ENCODE results near the gene SLC24A1.
"Not testable (repeated sequence)": the region's sequence is repeated elsewhere in the genome, so short reads cannot be mapped to it uniquely, and the experiment has no call there.

SLC24A1 gene

DNA sequence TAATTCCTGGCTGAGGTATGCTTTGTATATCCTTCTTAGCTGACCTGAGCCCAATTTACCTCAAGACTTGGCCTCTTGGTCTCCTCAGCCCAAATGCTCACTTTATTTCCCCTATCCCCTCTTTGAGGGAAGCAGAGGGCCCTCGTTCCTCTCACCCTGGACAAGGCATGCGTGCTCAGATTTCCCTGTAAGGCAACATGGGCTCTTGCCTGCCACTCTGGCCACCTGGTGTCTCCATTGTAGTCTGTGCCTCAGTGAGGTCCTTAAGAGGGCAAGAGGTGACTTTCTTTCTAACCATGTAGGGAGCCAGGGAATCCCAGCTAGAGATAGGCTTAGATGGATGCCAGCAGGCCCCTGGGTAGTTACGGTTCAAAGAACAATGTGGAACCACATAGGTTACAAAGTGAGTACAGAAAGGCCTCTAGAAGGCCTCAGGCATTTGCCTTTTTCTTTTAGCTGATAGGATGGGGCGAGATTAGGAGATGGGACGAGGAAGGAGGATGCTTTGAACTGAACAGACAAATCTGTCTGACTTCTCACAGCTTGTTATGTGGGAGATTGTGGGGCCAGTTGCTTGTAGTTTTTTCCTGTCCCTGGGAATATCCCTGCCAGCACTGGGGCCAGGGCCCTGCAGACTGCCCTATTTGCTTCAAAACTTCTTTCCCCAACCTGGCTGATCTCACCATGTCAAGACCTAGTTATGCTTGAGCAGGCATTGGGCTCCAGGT, 9.7 kb upstream of the SLC24A1 start:
- H3K27me3 Mint-ChIP-seq (ENCODE audit: low read depth), result no peaks in the 10 kb centered on the region
- H3K27ac Mint-ChIP-seq, result peak overlapping the region; percentile 87 to 99 (median 99)
- peak overlapping the region; percentile 91 to 97 (median 91) for H3K4me3 Mint-ChIP-seq
- TF ChIP-seq, protein P1, sequence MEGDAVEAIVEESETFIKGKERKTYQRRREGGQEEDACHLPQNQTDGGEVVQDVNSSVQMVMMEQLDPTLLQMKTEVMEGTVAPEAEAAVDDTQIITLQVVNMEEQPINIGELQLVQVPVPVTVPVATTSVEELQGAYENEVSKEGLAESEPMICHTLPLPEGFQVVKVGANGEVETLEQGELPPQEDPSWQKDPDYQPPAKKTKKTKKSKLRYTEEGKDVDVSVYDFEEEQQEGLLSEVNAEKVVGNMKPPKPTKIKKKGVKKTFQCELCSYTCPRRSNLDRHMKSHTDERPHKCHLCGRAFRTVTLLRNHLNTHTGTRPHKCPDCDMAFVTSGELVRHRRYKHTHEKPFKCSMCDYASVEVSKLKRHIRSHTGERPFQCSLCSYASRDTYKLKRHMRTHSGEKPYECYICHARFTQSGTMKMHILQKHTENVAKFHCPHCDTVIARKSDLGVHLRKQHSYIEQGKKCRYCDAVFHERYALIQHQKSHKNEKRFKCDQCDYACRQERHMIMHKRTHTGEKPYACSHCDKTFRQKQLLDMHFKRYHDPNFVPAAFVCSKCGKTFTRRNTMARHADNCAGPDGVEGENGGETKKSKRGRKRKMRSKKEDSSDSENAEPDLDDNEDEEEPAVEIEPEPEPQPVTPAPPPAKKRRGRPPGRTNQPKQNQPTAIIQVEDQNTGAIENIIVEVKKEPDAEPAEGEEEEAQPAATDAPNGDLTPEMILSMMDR (IDR thresholded peaks at IDR 0.05; ENCODE audit: unreplicated experiment in 3 of 3), result no peak
- H3K4me1 Mint-ChIP-seq, result peaks cover 25% of the 10 kb centered on the region
- H3K36me3 Mint-ChIP-seq (ENCODE audit: low read depth), result peaks cover 2% of the 10 kb centered on the region
- no peaks in the 10 kb centered on the region for H3K9me3 Mint-ChIP-seq

DNA sequence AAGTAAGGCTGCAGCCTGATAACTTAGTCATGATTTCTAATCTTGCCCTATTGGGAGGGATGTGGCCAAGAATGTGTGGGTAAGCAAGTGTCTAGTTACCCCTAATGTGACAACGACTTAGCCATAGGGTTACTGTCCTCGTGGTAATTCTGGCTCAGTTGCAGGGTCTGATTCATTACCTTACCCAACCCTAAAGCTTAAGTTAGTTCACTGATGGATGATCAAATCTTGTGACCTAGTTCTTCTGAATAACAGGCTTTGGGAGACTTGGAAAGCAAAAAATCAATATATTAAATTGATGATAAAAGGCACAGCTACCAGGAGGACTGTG, 9.2 kb upstream of the SLC24A1 start:
- H3K4me1 Mint-ChIP-seq, result peaks cover 25% of the 10 kb centered on the region
- H3K27me3 Mint-ChIP-seq (ENCODE audit: low read depth), result no peaks in the 10 kb centered on the region
- H3K36me3 Mint-ChIP-seq (ENCODE audit: low read depth), result no peaks in the 10 kb centered on the region
- peak overlapping the region; percentile 91 to 97 (median 91) for H3K4me3 Mint-ChIP-seq
- TF ChIP-seq, protein P1 (IDR thresholded peaks at IDR 0.05; ENCODE audit: unreplicated experiment in 3 of 3), result no peak
- peak overlapping the region; percentile 87 to 99 (median 99) for H3K27ac Mint-ChIP-seq
- no peaks in the 10 kb centered on the region for H3K9me3 Mint-ChIP-seq

DNA sequence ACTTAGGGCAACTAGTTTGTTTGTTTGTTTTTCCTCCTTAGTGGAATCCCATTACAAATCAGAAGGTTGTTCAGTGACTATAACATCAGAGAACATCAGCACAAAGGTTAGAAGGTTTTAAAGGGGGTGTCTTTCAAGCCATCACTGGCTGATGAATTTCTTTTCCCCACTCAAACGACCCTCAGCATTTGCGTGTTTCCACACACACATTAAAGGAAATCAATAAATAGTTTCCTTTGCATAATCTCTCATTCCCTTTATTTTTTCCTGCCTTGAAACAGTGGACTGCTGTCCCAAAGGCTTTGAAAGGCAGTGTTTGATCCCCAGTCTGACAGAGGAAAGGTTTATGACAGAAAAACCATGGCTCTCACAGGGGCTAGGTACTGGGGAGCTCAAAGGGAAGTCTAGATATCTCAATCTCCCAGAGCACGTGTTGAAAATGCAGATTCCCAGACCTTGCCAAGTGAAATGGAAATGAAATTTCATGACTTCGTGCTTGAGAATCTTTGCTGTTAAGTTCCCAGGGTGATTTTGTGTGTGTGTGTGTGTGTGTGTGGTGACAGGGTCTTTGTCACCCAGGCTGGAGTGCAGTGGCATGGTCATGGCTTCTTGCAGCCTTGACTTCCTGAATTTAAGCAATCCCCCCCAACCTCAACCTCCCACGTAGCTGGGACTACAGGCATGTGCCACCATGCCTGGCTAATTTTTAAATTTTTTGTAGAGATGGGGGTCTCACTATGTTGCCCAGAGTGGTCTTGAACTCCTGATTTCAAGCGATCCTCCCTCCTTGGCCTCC, 8.6 kb upstream of the SLC24A1 start:
- Mint-ChIP-seq H3K9me3 (no peaks in the 10 kb centered on the region), H3K4me1 (peaks cover 25% of the 10 kb centered on the region), H3K36me3 (ENCODE audit: low read depth) (no peaks in the 10 kb centered on the region), H3K27me3 (ENCODE audit: low read depth) (no peaks in the 10 kb centered on the region), H3K27ac (peak overlapping the region in 2 of 3 experiments; percentile 38 to 99), H3K4me3 (peak overlapping the region in 1 of 3 experiments; percentile 38)
- TF ChIP-seq, protein P1 (IDR thresholded peaks at IDR 0.05; ENCODE audit: unreplicated experiment in 3 of 3), result no peak

DNA sequence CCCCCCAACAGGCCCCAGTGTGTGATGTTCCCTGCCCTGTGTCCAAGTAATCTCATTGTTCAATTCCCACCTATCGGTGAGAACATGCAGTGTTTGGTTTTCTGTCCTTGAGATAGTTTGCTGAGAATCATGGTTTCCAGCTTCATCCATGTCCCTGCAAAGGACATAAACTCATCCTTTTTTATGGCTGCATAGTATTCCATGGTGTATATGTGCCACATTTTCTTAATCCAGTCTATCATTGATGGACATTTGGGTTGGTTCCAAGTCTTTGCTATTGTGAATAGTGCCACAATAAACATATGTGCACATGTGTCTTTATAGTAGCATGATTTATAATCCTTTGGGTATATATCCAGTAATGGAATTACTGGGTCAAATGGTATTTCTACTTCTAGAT, 5.9 kb upstream of the SLC24A1 start:
- not testable (repeated sequence) for H3K27me3 Mint-ChIP-seq (ENCODE audit: low read depth); H3K4me3 Mint-ChIP-seq; H3K9me3 Mint-ChIP-seq; H3K27ac Mint-ChIP-seq; H3K36me3 Mint-ChIP-seq (ENCODE audit: low read depth)
- peaks cover 14% of the 10 kb centered on the region for H3K4me1 Mint-ChIP-seq

DNA sequence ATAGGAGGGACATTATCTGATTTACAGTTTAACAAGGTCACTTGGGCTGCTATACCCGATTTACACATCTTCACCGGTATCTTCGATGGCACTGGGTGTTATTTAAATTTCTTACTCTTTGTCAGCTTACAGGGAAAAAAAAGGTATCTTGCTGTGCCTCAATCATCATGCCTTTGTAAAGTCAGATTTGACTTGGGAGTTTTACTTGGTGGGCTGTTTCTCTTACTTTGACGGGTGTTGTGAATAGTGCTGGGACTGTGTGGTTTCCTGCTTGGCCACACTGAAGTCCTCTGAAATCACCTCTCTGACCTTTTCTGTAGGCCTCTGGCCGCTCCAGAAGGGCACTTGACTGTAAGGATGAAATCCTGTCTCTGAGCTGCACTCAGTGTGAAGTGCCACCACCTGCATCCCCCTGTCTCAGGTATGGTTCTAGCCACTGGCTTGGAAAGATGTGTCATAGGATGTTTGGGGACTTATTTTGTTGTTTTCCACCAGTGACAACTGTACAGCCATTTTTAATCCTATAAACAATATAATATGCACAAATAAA, 3.1 kb upstream of the SLC24A1 start:
- no peaks in the 10 kb centered on the region for H3K36me3 Mint-ChIP-seq (ENCODE audit: low read depth)
- H3K27me3 Mint-ChIP-seq (ENCODE audit: low read depth), result no peaks in the 10 kb centered on the region
- H3K4me3 Mint-ChIP-seq, result no peak overlapping the region
- H3K9me3 Mint-ChIP-seq, result no peaks in the 10 kb centered on the region
- no peak overlapping the region for H3K27ac Mint-ChIP-seq
- TF ChIP-seq, protein P1 (IDR thresholded peaks at IDR 0.05; ENCODE audit: unreplicated experiment in 3 of 3), result no peak
- H3K4me1 Mint-ChIP-seq, result peaks cover 4% of the 10 kb centered on the region

DNA sequence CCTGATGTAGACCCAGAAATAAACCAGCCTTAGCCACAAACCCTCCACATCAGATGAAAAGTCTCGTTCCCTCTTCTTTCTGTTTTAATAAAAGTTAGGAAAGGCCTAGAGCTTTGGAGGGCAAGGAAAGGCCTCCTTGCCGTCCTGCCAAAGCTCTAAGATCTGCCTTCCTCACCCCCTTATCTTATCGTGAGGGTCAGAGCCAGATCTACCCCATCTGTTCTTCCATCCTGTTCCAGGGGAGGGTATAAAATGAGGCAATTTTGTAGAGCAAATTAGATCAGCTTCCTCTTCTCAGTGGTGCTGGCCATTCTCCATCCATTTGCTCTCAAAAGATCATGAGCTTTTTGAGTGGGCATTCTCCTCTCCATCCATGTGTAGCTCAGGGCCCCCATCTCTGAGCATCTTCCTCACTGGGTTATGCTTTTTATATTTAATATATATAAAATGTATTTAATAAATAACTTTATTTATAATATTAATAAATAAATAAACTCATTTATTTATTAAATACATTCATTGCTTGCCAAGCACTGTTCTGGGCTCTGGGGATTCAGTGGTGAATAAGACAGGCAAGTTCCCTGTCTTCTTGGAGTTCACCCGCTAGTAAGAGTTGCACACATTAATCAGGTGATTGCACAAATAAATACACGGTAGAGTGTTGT, 2.0 kb upstream of the SLC24A1 start:
- Mint-ChIP-seq H3K4me3 (no peak overlapping the region), H3K27ac (peak overlapping the region in 1 of 3 experiments; percentile 33), H3K27me3 (ENCODE audit: low read depth) (no peaks in the 10 kb centered on the region), H3K36me3 (ENCODE audit: low read depth) (peaks cover 6% of the 10 kb centered on the region), H3K4me1 (no peaks in the 10 kb centered on the region), H3K9me3 (no peaks in the 10 kb centered on the region)
- TF ChIP-seq, protein P1 (IDR thresholded peaks at IDR 0.05; ENCODE audit: unreplicated experiment in 3 of 3), result no peak

Measured in nephron (organoid).